HG02678 (cell line): ENCODE measurements around the gene CCDC191.

ENCODE experiments used
- ATAC-seq: cut with Tn5 transposase; IDR thresholded peaks from one replicate; pipeline ENCODE4 v1.9.1; 2021; ENCODE audit warnings: mild to moderate bottlenecking, moderate library complexity; ENCODE audit not compliant: unreplicated experiment

CCDC191 gene

DNA sequence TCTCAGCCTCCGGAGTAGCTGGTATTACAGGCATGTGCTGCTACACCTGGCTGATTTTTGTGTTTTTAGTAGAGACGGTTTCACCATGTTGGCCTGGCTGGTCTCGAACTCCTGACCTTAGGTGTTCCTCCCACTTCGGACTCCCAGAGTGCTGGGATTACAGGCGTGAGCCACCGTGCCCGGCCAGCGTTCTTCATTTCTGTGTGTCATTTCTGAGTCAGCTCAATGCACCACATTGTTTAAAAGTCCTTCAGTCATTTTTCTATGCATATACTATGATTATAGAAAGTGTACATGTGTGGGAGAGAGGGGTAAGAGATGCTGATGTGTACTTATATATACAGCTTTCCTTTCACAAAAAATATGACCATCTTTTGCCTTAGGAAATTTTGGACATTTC lies 2.3 kb upstream of the CCDC191 start:
- no peak for ATAC-seq

DNA sequence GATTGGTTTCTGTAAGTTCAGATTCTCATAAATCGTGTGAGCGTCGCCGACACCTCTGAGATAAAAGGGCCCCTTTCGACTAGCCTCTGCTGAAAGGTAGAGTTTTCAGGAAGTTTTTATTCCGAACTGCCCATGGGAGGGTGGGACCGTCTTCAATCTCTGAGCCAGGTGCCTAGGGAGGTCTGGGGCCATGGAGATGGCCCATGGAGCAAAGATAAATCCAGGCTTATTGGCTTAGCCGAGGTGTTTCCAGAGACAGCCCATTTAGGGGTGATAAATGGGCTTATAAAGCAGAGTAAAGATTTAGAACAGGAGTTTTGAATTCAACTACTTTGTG lies 653 bp upstream of the CCDC191 start:
- peak; percentile 5 for ATAC-seq

DNA sequence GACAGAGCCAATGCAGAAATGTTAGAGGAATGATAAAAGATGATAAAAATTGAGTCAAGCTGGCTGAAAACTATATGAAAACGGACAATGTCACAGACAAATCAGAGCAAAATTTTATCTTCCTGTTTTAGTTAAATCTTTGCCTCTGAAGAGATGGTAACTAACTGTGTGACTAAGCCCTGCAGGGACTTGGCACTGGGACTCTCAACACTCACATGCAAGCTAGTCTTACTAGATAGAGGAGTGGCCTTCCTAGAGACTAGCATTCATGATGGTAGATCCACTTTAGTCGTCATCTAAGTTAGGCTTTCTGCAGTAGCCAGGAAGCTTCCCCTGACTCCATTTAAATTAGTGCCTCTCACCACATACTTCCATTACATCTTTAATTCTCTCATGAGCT lies 4.1 kb downstream of the CCDC191 start:
- ATAC-seq, result no peak

- no peak for ATAC-seq
These were observed 13.1 kb downstream of the CCDC191 start for GRCh38 chr3:114043205-114043604.

DNA sequence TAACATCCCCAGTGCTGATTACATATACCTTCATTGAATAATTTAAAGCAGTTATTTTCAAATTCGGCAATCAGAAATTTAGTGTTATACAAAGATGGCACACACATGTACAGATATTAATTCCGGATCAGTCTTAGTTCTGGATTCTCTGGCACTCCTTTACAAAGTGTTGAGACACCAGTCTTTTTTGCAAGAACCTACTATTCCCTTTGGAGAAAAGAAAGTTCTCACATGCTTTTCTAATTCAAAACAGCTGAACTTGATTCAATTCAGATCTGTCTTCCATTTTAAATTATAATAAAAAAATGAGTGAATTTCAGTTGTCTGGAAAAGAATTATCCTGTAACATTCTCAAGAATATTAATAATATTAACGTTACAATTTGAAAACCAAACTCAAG lies 20.4 kb downstream of the CCDC191 start:
- ATAC-seq, result no peak

DNA sequence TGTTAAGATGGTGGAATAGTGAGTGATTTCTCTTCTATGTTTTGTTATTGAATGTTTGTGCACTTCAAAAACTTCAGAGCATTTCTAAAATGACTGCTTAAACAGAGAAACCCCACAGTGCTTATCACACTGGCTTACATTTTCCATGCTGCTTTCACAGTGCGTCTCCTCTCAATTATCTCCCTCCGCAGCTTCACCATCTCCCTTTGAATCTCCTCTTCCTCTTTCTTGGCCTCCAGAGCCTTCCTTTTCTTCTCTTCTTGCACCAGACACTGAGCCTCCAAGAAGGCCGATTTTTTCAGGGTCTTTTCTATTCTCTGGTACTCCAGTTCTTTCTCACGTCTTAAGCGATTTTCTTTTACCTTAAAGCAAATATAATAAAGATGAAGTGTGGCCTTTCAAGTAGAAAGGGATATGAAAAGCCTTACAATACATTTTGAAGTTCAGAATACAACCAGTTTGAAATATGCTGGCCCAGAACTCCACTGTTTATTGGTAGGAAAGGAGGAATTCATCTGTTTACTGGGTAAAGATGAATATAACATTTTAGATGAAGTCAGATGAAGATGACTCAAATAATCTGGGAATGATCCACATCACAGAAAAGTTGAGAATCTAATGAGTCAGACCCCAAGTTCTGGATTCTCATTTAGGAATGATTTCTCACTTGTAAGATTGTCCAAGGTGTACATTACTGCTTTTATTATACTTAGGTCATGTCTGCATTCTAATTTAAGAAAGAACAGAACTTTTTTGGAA lies 21.4 kb downstream of the CCDC191 start:
- no peak for ATAC-seq

DNA sequence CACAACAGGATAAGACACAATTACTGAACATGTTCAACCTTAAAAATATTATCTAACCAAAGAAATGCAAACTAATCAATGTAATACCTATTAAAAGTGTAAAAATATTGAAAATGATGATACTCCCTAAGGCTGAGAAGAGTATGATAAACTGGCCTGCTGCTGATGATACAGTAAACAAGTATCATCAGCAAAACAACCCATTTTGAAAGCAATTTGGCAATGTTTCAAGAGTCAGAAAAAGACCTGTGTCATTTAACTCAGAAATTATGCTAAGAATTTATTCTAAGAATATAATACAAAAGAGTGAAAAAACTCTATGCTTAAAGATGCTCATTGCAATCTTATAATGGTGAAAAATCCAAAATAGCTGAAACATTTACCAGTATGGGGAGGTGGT lies 22.1 kb downstream of the CCDC191 start:
- no peak for ATAC-seq

- ATAC-seq, result no peak
These were observed 22.6 kb downstream of the CCDC191 start for GRCh38 chr3:114033721-114034120.

DNA sequence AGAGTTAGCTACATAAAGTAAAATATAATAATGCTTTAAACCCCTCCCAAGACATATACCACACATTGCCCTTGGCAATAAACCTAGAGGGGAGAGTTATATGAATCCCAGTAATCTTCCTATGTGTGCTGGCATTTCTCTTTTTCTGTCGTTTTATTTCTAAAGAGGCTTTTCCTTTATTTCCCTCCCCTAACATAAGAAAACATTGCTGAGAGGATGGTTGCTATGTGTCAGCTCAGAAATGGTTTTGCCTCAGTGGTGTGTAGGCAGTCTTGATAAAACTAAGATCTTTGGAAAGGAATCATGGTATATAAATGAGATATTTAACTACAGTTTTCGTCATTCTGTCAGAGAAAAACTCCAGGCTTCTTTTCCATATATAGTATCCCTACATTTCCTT lies 30.0 kb downstream of the CCDC191 start:
- ATAC-seq, result no peak

DNA sequence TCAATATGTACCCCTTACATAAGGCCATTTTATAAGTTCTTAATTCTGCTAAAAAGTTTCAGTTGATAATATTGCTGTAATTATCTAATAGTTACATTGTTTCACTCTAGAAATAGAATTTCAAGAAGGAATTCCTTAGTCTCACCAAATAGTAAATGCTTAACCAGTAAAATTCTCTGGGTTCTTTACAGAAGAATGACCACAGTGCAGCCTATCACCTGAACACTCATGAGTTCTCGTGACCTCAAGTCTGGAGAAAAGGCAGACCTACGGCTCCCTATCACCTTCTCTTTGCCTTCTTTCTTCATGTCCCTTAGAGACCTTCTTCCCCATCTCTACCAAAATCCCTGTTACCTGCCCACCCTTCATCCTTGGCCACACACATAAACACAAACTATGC lies 30.9 kb downstream of the CCDC191 start:
- ATAC-seq, result no peak

DNA sequence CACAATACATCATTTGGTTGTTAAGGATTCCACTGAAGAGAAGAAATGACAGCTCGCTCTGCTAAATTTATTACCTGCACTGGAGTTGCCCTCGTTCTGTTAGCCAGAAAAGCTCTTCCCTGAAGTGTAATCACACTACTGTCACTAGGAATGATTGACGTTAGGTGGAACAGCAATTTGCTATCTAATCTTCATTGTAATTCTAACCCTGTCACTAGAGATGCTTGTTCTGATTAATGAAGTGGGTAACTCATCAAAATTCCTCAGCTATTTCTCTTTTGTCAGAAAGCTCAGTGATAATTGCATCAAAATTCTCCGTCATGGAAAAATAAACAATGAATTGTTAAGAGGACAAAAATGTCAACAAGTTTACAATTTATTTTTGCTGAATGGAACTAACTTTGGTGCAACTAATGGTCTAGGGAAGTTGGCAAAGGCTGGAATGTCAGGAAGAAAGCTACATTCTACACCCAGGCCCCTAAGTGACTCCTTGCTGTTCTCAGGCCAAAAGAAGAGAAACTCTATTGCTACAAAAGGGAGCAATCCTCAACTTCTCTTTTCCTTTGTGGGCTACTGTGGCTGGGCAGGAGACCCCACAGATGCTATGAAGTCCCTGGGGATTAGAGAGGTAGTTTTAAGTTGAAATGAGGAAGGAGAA lies 34.1 kb downstream of the CCDC191 start:
- ATAC-seq, result no peak

- ATAC-seq, result no peak
These were observed 35.4 kb downstream of the CCDC191 start for GRCh38 chr3:114020907-114021306.

DNA sequence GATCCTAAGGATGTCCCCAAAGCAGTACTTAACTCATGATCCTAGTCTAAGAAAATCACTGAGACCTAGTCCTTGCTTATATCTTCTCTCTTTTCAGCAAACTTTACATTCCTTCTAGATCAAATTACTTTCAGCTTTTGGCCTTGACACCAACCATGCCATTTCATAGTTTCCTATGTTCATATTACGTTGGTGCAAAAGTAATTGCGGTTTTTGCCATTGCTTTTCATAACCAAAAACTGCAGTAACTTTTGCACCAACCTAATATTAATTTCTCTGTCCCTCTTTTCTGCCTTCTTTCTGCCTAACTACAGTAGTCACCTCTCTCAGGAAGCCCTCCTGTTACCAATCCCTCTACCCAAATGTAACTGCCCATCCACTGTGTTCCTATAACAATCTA lies 36.8 kb downstream of the CCDC191 start:
- no peak for ATAC-seq

GRCh38 chr3:114014211-114014610 lies 42.1 kb downstream of the CCDC191 start:
- no peak for ATAC-seq

- peak; percentile 79 for ATAC-seq
These were observed 45.1 kb downstream of the CCDC191 start for GRCh38 chr3:114011059-114011797.

GRCh38 chr3:114005481-114005880 lies 50.8 kb downstream of the CCDC191 start:
- peak; percentile 99 for ATAC-seq

- peak; percentile 79 for ATAC-seq
These were observed 70.8 kb downstream of the CCDC191 start for GRCh38 chr3:113985541-113985940.

DNA sequence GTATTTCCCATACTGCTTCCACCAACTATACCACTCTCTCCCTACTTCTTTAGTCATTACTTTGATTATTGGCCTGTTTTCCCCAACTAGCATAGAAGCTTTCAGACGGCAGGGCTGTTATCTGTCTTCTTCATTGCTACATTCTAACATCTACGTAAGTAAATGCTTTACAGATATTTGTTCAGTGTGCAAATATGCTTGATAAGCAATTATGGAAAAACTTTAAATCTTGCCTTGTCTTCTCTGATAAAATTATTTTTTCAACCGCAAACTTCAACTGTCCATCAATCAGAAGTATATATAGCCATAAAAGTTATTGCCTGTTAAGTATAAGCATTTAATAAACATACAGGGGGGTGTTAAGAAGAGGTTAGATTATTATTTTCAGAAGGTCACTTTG lies 72.8 kb downstream of the CCDC191 start:
- no peak for ATAC-seq

GRCh38 chr3:113981803-113982202 lies 74.5 kb downstream of the CCDC191 start:
- ATAC-seq, result no peak

DNA sequence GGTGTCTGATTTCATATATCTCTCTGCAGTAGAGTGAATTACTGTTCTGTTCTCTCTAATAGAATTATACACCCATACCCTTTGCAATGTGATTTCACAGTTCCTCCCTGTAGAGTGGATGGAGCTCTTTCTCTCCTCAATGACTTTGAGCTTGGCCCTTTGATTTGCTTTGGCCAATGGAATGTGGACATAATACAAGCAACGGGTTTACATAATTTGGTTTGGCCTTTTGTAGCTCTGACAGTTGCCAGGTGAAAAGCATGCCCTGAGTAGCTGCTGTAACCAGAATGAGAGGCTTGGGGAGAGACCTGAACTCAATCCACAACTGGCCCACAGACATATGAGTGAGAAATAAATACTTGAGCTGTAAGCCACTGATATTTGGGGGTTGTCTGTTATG lies 76.4 kb downstream of the CCDC191 start:
- ATAC-seq, result no peak

- ATAC-seq, result no peak
These were observed 78.5 kb downstream of the CCDC191 start for GRCh38 chr3:113977822-113978221.

DNA sequence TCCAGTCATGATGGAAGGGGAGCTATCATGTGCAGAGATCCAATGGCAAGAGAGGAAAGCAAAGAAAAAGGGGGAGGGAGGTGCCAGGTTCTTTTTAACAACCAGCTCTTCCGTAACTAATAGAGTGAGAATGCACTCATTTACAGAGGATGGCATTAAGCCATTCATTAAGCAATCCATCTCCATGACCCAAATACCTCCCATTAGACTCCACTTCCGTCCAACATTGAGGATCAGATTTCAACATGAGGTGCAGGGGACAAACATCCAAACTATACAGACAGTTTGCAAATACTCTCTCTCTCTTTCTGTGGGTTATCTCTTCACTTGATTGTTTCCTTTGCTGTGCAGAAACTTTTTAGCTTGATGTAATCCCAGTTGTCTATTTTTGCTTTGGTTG lies 87.3 kb downstream of the CCDC191 start:
- no peak for ATAC-seq
